Panc1 (cell line): ENCODE data around the gene LTF. TPM values are rescaled to one million over a fixed set of nuclear protein-coding genes. Genes with fewer than 3 reads are reported as not detected.
"Not testable (repeated sequence)": the region's sequence is repeated elsewhere in the genome, so short reads cannot be mapped to it uniquely, and the experiment has no call there.

Experiments
- ATAC-seq: fragments of 200-7000 bp; cut with Tn5 transposase; 2 replicates; pipeline ENCODE4 v1.9.1; 2020; ENCODE audit warnings: mild to moderate bottlenecking, moderate library complexity
- BruUV-seq: library from RNA; stranded (reverse); fragments of 400-500 nt; replicated peaks from 2 replicates; lab custom pipeline; 2021; lab: Mats Ljungman, UMichigan
- CTCF ChIA-PET: fragments of 300-600 bp; sonication (Branson Sonifier 250); formaldehyde crosslinking; loops from one replicate; lab custom pipeline; 2022; ENCODE audit warnings: antibody characterized with exemption; lab: Charles Lee
- POLR2A ChIA-PET: fragments of 300-600 bp; sonication (Branson Sonifier 250); formaldehyde crosslinking; loops from one replicate; lab custom pipeline; 2022; ENCODE audit warnings: antibody characterized with exemption; lab: Charles Lee
- DNase-seq: peaks from one replicate; pipeline ENCODE4 v3.0.0-alpha.2; 2010; ENCODE audit warnings: low read depth, low spot score
- H3K27ac ChIP-seq: 2 replicates; pipeline ENCODE4 v1.5.1; 2011; ENCODE audit warnings: mild to moderate bottlenecking, low read length, inconsistent platforms
- H3K27me3 ChIP-seq: fragments of 200-500 bp; sonication (Bioruptor generic); 2 replicates; pipeline ENCODE4 v1.6.0; 2014; ENCODE audit warnings: low read length, inconsistent platforms; ENCODE audit not compliant: control insufficient read depth, insufficient read depth
- H3K36me3 ChIP-seq: fragments of 200-500 bp; sonication (Bioruptor generic); 2 replicates; pipeline ENCODE4 v1.5.1; 2014; ENCODE audit warnings: inconsistent platforms, mild to moderate bottlenecking, low read length, moderate library complexity; ENCODE audit not compliant: control insufficient read depth, insufficient read depth
- H3K4me1 ChIP-seq: 2 replicates; pipeline ENCODE4 v1.5.1; 2011; ENCODE audit warnings: inconsistent platforms, mild to moderate bottlenecking, low read length, moderate library complexity; ENCODE audit not compliant: control insufficient read depth, insufficient read depth
- H3K4me3 ChIP-seq, 2 experiments: 2 replicates each; pipeline ENCODE4 v1.5.1; 2011 to 2012; ENCODE audit warnings: low read depth in 2 of 2, low read length in 2 of 2, mild to moderate bottlenecking in 2 of 2, inconsistent platforms in 1 of 2, moderate library complexity in 1 of 2
- H3K9me3 ChIP-seq: fragments of 200-500 bp; sonication (Bioruptor generic); 2 replicates; pipeline ENCODE4 v1.5.1; 2014; ENCODE audit warnings: low read depth, mild to moderate bottlenecking, inconsistent platforms, low read length, moderate library complexity; ENCODE audit not compliant: control insufficient read depth, insufficient read depth
- SIN3A ChIP-seq: IDR thresholded peaks from 2 replicates; pipeline ENCODE4 v1.6.1; 2012; ENCODE audit warnings: low read depth, mild to moderate bottlenecking, low read length, moderate library complexity, borderline replicate concordance; ENCODE audit not compliant: insufficient read depth
- TCF7L2 ChIP-seq: IDR thresholded peaks from 2 replicates; pipeline ENCODE4 v1.6.1; 2011; ENCODE audit warnings: mild to moderate bottlenecking, low read depth, low read length, inconsistent platforms
- in situ Hi-C: cut with HindIII; loops from 2 replicates; pipeline ENCODE4 v1.10.0; 2016; ENCODE audit warnings: low sequenced_read_pairs, low pct_unique_long_range_greater_than_20kb
- intact Hi-C: fragments of 100-400 bp; cut with micrococcal nuclease; formaldehyde crosslinking; loops from one replicate; pipeline ENCODE4 v1.10.0; 2022; ENCODE audit not compliant: unreplicated experiment
- total RNA-seq: library from RNA; stranded (reverse); gene quantifications from one replicate; pipeline ENCODE4 v1.2.1, GENCODE V29; 2021; ENCODE audit not compliant: unreplicated experiment
- TF ChIP-seq, protein P1 (sequence below): fragments of 450-650 bp; IDR thresholded peaks from 2 replicates; pipeline ENCODE4 v1.5.1; 2017; ENCODE audit warnings: mild to moderate bottlenecking
- TF ChIP-seq, protein P2 (sequence below), 2 experiments: IDR thresholded peaks; 2 replicates each; pipeline ENCODE4 v1.6.1; 2011 to 2012; ENCODE audit warnings: low read depth in 2 of 2, control low read depth in 1 of 2, low read length in 1 of 2, mild to moderate bottlenecking in 1 of 2, moderate library complexity in 1 of 2; ENCODE audit not compliant: insufficient read depth in 1 of 2

Gene LTF
- total RNA-seq, 1 experiment from 2014 or later: not detected

DNA sequence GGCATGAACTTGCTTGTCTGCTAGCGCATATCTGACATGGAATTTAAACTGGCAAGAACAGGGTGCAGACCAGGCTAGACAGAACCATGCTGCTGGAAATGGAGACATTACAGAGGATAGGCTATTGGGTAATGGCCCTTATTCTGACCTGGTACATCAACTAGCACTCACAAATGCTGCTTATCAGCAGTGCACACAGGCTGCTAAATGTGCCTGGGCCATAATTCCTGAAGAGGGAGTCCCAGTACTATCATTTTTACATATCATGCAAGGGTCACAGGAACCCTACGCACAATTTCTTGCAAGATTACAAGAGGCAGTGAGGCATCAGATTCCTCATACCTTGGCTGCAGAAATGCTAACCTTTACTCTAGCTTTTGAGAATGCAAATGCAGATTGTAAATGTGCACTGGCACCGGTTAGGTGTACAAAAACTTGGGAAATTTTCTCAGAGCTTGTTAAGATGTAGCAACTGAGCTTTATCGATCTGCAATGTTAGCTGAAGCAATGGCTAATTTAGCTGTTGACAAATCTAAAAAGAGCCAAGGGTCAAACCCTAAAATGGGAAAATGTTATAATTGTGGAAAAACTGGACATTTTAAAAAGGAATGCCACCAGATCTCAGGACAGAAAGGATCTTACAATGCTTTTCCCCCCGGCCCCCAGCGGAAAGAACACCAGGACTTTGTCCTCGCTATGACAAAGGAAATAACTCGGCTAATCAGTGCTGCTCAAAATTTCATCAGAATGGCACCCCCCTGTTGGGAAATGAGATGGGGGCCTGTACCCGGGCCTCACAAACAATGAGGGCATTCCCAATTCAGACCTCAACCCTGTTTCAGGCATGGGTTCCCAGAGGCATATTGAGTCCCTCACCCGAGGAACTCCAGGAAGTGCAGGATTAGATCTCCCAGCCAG, 36.5 kb downstream of the LTF start:
- ChIA-PET CTCF (no interaction called here), POLR2A (no interaction called here)
- in situ Hi-C loops: no loop called here
- BruUV-seq: no TSS peak
- H3K4me3 ChIP-seq: no peak overlapping the region
- H3K4me1 ChIP-seq: no peaks in the 10 kb centered on the region
- H3K27me3 ChIP-seq: no peaks in the 10 kb centered on the region
- H3K36me3 ChIP-seq: no peaks in the 10 kb centered on the region
- TF ChIP-seq, protein P1, sequence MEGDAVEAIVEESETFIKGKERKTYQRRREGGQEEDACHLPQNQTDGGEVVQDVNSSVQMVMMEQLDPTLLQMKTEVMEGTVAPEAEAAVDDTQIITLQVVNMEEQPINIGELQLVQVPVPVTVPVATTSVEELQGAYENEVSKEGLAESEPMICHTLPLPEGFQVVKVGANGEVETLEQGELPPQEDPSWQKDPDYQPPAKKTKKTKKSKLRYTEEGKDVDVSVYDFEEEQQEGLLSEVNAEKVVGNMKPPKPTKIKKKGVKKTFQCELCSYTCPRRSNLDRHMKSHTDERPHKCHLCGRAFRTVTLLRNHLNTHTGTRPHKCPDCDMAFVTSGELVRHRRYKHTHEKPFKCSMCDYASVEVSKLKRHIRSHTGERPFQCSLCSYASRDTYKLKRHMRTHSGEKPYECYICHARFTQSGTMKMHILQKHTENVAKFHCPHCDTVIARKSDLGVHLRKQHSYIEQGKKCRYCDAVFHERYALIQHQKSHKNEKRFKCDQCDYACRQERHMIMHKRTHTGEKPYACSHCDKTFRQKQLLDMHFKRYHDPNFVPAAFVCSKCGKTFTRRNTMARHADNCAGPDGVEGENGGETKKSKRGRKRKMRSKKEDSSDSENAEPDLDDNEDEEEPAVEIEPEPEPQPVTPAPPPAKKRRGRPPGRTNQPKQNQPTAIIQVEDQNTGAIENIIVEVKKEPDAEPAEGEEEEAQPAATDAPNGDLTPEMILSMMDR: no peak
- TF ChIP-seq TCF7L2 (no peak), SIN3A (no peak)
- TF ChIP-seq, protein P2, sequence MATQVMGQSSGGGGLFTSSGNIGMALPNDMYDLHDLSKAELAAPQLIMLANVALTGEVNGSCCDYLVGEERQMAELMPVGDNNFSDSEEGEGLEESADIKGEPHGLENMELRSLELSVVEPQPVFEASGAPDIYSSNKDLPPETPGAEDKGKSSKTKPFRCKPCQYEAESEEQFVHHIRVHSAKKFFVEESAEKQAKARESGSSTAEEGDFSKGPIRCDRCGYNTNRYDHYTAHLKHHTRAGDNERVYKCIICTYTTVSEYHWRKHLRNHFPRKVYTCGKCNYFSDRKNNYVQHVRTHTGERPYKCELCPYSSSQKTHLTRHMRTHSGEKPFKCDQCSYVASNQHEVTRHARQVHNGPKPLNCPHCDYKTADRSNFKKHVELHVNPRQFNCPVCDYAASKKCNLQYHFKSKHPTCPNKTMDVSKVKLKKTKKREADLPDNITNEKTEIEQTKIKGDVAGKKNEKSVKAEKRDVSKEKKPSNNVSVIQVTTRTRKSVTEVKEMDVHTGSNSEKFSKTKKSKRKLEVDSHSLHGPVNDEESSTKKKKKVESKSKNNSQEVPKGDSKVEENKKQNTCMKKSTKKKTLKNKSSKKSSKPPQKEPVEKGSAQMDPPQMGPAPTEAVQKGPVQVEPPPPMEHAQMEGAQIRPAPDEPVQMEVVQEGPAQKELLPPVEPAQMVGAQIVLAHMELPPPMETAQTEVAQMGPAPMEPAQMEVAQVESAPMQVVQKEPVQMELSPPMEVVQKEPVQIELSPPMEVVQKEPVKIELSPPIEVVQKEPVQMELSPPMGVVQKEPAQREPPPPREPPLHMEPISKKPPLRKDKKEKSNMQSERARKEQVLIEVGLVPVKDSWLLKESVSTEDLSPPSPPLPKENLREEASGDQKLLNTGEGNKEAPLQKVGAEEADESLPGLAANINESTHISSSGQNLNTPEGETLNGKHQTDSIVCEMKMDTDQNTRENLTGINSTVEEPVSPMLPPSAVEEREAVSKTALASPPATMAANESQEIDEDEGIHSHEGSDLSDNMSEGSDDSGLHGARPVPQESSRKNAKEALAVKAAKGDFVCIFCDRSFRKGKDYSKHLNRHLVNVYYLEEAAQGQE (IDR thresholded peaks at IDR 0.05; ENCODE audit: insufficient read depth in 1 of 2, low read depth in 2 of 2, low read length in 1 of 2): no peak
- no peaks in the 10 kb centered on the region for H3K9me3 ChIP-seq
- intact Hi-C loops: no loop called here
- DNase-seq (no peak), ATAC-seq (no peak)
- no peak overlapping the region for H3K27ac ChIP-seq

DNA sequence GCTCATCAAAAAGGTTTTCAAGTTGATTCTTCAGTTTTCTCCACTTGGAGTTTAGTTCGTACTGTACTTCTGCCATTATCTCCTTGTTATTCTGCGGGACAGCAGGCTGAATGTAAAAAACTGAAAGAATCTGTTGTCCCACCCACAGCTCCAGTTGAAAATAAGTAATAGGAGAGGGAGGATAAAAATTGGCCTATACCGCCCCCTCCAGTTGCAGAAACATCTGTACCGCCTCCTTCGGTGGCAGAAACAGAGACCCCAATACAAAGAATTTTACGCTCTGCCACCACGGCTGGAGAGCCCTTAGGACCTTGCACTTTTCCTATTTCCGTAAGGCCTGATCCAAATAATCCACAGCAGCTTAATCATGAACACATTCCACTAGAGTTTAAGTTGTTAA, 37.3 kb downstream of the LTF start:
- intact Hi-C loops, ATAC-seq, H3K36me3 ChIP-seq, H3K4me3 ChIP-seq, in situ Hi-C loops, BruUV-seq, H3K9me3 ChIP-seq, DNase-seq, CTCF ChIA-PET, H3K27me3 ChIP-seq, H3K27ac ChIP-seq, POLR2A ChIA-PET, H3K4me1 ChIP-seq: not testable (repeated sequence)

DNA sequence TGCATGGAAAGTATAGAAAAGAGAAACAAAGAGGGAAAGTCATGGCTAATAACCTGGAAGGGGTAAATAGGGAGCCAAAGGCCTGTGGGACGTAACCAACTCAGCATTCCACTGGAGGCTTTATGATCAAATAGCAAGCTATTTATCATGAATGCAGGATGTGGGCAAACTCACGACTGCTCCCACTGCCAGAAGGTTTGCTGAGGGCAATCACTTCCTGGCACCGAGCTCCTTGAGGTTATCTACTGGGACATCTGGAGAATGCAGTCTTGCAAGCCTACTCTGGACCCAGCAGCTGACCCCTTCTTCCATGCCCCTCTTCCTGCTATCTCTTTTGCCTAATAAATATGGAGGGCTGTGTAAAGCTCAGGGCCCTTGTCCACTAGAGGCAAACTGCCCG, 38.2 kb downstream of the LTF start:
- POLR2A ChIA-PET, H3K4me1 ChIP-seq, ATAC-seq, H3K9me3 ChIP-seq, in situ Hi-C loops, CTCF ChIA-PET, H3K27ac ChIP-seq, intact Hi-C loops, H3K27me3 ChIP-seq, H3K4me3 ChIP-seq, BruUV-seq, DNase-seq, H3K36me3 ChIP-seq: not testable (repeated sequence)
